CD14-positive monocyte (primary cell): ENCODE results near the gene DDC. TPM values are rescaled to one million over a fixed set of nuclear protein-coding genes. Genes with fewer than 3 reads are reported as not detected.

Experiments used
- DNase-seq, 3 donors: peaks; one replicate each; pipeline ENCODE4 v3.0.0-alpha.2; 2011 to 2022
- H2AFZ ChIP-seq: 2 replicates; pipeline ENCODE4 v1.6.0; 2012; ENCODE audit warnings: mild to moderate bottlenecking, low read depth, low read length, inconsistent platforms; ENCODE audit not compliant: insufficient read depth, poor library complexity, severe bottlenecking
- H3K27ac ChIP-seq, 2 donors: 1 replicate in 1 of 2; 2 replicates in 1 of 2; pipeline ENCODE4 v1.5.1; 2012 to 2013; ENCODE audit warnings: low read length in 2 of 2, control low read depth in 1 of 2, inconsistent platforms in 1 of 2, low read depth in 1 of 2, mild to moderate bottlenecking in 1 of 2
- H3K27me3 ChIP-seq, 2 donors: one replicate each; pipeline versions ENCODE4 v1.6.0 to v1.6.1; 2011 to 2013; ENCODE audit warnings: low read length in 2 of 2; ENCODE audit not compliant: control insufficient read depth in 2 of 2, insufficient read depth in 2 of 2
- H3K36me3 ChIP-seq, 2 donors: replicated peaks in 1 of 2; 1 replicate in 1 of 2; 2 replicates in 1 of 2; pipeline versions ENCODE4 v1.5.1 to v1.6.1; 2012 to 2013; ENCODE audit warnings: low read length in 2 of 2, control low read depth in 1 of 2, inconsistent platforms in 1 of 2, mild to moderate bottlenecking in 1 of 2; ENCODE audit not compliant: insufficient read depth in 2 of 2, control insufficient read depth in 1 of 2
- H3K4me1 ChIP-seq, 2 donors: 1 replicate in 1 of 2; 2 replicates in 1 of 2; pipeline versions ENCODE4 v1.5.1 to v1.6.1; 2012 to 2013; ENCODE audit warnings: low read length in 2 of 2, control low read depth in 1 of 2, inconsistent platforms in 1 of 2, mild to moderate bottlenecking in 1 of 2, moderate library complexity in 1 of 2; ENCODE audit not compliant: insufficient read depth in 2 of 2, control insufficient read depth in 1 of 2
- H3K4me2 ChIP-seq: replicated peaks from 2 replicates; pipeline ENCODE3; 2012; ENCODE audit warnings: low read length, moderate library complexity, mild to moderate bottlenecking; ENCODE audit not compliant: poor library complexity, severe bottlenecking; ENCODE audit errors: extremely low read depth
- H3K4me3 ChIP-seq, 3 experiments: fragments of 200-600 bp in 1 of 3; sonication (generic) in 1 of 3; replicated peaks in 1 of 3; 1 replicate in 2 of 3; 2 replicates in 1 of 3; pipeline ENCODE4 v1.5.1; 2011 to 2013; ENCODE audit warnings: low read length in 3 of 3, mild to moderate bottlenecking in 3 of 3, control low read depth in 2 of 3, low read depth in 2 of 3, inconsistent platforms in 1 of 3, moderate library complexity in 1 of 3
- H3K79me2 ChIP-seq: 2 replicates; pipeline ENCODE4 v1.6.0; 2012; ENCODE audit warnings: mild to moderate bottlenecking, control low read depth, inconsistent platforms, low read length, moderate library complexity; ENCODE audit not compliant: insufficient read depth
- H3K9ac ChIP-seq: 2 replicates; pipeline ENCODE4 v1.6.0; 2017; ENCODE audit warnings: low read length, mild to moderate bottlenecking; ENCODE audit not compliant: insufficient read depth, poor library complexity, severe bottlenecking
- H3K9me3 ChIP-seq, 2 donors: replicated peaks in 1 of 2; 1 replicate in 1 of 2; 2 replicates in 1 of 2; pipeline versions ENCODE4 v1.5.1 to v1.6.1; 2012 to 2013; ENCODE audit warnings: low read length in 2 of 2, control low read depth in 1 of 2; ENCODE audit not compliant: control insufficient read depth in 1 of 2, insufficient read depth in 1 of 2
- H4K20me1 ChIP-seq: 2 replicates; pipeline ENCODE4 v1.6.0; 2012; ENCODE audit warnings: mild to moderate bottlenecking, low read length, control low read depth, moderate library complexity; ENCODE audit not compliant: insufficient read depth
- H3K27ac Mint-ChIP-seq, 7 donors: one replicate each; pipeline ENCODE4 v1.8.0; 2020; ENCODE audit warnings: mild to moderate bottlenecking in 7 of 7, mixed read lengths in 7 of 7, moderate library complexity in 6 of 7, inconsistent platforms in 2 of 7
- H3K27me3 Mint-ChIP-seq, 3 donors: one replicate each; pipeline ENCODE4 v1.8.0; 2021 to 2022; ENCODE audit warnings: low read depth in 3 of 3, mild to moderate bottlenecking in 3 of 3, mixed read lengths in 3 of 3, moderate library complexity in 3 of 3, inconsistent platforms in 1 of 3
- H3K36me3 Mint-ChIP-seq, 2 donors: one replicate each; pipeline ENCODE4 v1.8.0; 2020; ENCODE audit warnings: mixed read lengths in 2 of 2, inconsistent platforms in 1 of 2, mild to moderate bottlenecking in 1 of 2
- H3K4me1 Mint-ChIP-seq: one replicate; pipeline ENCODE4 v1.8.0; 2020; ENCODE audit warnings: mild to moderate bottlenecking, mixed read lengths
- H3K4me3 Mint-ChIP-seq, 2 donors: one replicate each; pipeline ENCODE4 v1.8.0; 2020; ENCODE audit warnings: mild to moderate bottlenecking in 2 of 2, mixed read lengths in 2 of 2, moderate library complexity in 1 of 2
- H3K9me3 Mint-ChIP-seq, 7 donors: one replicate each; pipeline ENCODE4 v1.8.0; 2020 to 2022; ENCODE audit warnings: mixed read lengths in 7 of 7, mild to moderate bottlenecking in 6 of 7, moderate library complexity in 6 of 7, inconsistent platforms in 2 of 7
- WGBS: methylation state at CpG from one replicate; pipeline ENCODE4 v1.1.5; 2013; ENCODE audit warnings: missing lambda C conversion rate; ENCODE audit not compliant: insufficient coverage; 5-methylcytosine and 5-hydroxymethylcytosine counted together
- intact Hi-C, 2 donors: fragments of 100-400 bp; cut with micrococcal nuclease; formaldehyde crosslinking; loops; one replicate each; pipeline versions ENCODE4 v1.15.0 to v1.15.1; 2023
- polyA plus RNA-seq, 3 donors: library from polyadenylated mRNA; depleted of rRNA in 1 of 3; unstranded in 2 of 3; stranded (reverse) in 1 of 3; fragments of 300-500 nt in 2 of 3; fragments of >200 nt in 1 of 3; fragmentation: Illumina TruSeq in 2 of 3; gene quantifications; 1 replicate in 2 of 3; 2 replicates in 1 of 3; pipeline ENCODE4 v1.2.3, GENCODE V29; 2012 to 2021
- TF ChIP-seq, protein P1 (sequence below): fragments of 200-600 bp; IDR thresholded peaks from one replicate; pipeline ENCODE4 v1.8.0; 2022; ENCODE audit warnings: antibody characterized with exemption, mild to moderate bottlenecking

DDC gene
- polyA plus RNA-seq, 3 donors: not detected

DNA sequence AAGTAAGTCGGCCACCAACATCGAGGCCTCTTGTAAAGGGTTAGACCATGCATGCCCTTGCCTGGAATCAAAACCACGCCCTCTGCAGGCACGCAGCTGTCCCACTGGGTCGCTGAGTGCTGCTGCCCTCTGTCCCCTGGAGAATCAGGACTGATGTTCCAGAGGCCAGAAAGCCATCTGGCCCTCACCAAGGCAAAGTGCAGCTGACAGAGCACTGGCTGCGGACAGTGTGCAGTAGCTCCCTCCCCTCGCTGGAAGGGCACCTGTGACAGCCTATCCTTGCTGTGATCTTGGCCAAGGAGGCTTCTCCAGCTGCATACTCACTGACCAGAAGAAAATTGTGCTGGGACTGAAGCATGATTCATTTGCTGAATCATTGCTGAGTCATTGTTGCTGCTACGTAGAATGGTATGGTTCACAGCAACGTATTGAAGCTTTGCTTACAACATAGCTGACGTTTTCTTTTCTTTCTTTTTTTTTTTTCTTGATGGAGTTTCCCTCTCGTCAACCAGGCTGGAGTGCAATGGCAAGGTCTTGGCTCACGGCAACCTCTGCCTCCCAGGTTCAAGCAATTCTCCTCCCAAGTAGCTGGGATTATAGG, 30.4 kb downstream of the DDC start:
- Histone ChIP-seq H4K20me1 (no peaks in the 10 kb centered on the region), H3K36me3 (no peaks in the 10 kb centered on the region), H3K4me2 (peak overlapping the region; percentile 11), H2AFZ (no peak overlapping the region), H3K4me3 (no peak overlapping the region), H3K27ac (no peak overlapping the region), H3K9ac (no peak overlapping the region), H3K79me2 (no peaks in the 10 kb centered on the region), H3K27me3 (no peaks in the 10 kb centered on the region), H3K9me3 (no peaks in the 10 kb centered on the region), H3K4me1 (peaks cover 5% of the 10 kb centered on the region in 2 donors)
- TF ChIP-seq, protein P1, sequence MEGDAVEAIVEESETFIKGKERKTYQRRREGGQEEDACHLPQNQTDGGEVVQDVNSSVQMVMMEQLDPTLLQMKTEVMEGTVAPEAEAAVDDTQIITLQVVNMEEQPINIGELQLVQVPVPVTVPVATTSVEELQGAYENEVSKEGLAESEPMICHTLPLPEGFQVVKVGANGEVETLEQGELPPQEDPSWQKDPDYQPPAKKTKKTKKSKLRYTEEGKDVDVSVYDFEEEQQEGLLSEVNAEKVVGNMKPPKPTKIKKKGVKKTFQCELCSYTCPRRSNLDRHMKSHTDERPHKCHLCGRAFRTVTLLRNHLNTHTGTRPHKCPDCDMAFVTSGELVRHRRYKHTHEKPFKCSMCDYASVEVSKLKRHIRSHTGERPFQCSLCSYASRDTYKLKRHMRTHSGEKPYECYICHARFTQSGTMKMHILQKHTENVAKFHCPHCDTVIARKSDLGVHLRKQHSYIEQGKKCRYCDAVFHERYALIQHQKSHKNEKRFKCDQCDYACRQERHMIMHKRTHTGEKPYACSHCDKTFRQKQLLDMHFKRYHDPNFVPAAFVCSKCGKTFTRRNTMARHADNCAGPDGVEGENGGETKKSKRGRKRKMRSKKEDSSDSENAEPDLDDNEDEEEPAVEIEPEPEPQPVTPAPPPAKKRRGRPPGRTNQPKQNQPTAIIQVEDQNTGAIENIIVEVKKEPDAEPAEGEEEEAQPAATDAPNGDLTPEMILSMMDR: no peak
- H3K9me3 Mint-ChIP-seq: no peaks in the 10 kb centered on the region
- peak overlapping the region in 1 of 2 donors; percentile 24 for H3K4me3 Mint-ChIP-seq
- H3K27me3 Mint-ChIP-seq: peaks cover 1 to 3% (median 2%) of the 10 kb centered on the region in 3 donors
- intact Hi-C loops: no loop called here
- no peaks in the 10 kb centered on the region for H3K36me3 Mint-ChIP-seq
- H3K4me1 Mint-ChIP-seq: peaks cover 11% of the 10 kb centered on the region
- H3K27ac Mint-ChIP-seq: peak overlapping the region in 6 of 7 donors; percentile 68 to 82 (median 72)
- DNase-seq: peak; percentile 57 to 82 (median 60)
- 77% methylated on average over 6 of the region's 12 CpGs for whole genome bisulfite sequencing

DNA sequence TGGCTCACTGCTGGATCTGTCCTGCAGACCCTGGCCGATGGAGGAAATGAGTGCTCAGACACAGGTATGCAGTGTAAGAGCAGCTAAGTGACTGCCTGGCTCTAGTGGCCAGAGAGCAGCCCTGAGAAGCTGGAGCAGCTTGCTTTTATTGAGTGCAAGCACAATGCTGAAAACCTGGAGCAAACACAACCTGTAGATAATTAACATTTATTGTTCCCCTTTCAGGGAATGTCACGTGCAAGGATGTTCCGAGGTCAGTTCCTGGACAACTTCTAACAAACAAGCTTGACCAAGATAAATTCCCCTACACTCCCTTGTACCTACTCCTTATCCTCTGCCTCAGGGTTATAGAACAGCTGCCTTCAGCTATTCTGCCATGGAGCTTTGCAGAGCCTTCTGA, 31.3 kb downstream of the DDC start:
- TF ChIP-seq, protein P1: no peak
- no peaks in the 10 kb centered on the region for H3K36me3 Mint-ChIP-seq
- H3K4me2 ChIP-seq: no peak overlapping the region
- H3K4me1 ChIP-seq: peaks cover 5% of the 10 kb centered on the region in 2 donors
- no peaks in the 10 kb centered on the region for H3K9me3 ChIP-seq
- no peaks in the 10 kb centered on the region for H3K27me3 ChIP-seq
- no peaks in the 10 kb centered on the region for H3K36me3 ChIP-seq
- H3K27me3 Mint-ChIP-seq: peaks cover 1 to 3% (median 3%) of the 10 kb centered on the region in 3 donors
- peak overlapping the region in 5 of 7 donors; percentile 68 to 74 (median 70) for H3K27ac Mint-ChIP-seq
- no peak overlapping the region for H2AFZ ChIP-seq
- no peak overlapping the region for H3K4me3 Mint-ChIP-seq
- no peak overlapping the region for H3K27ac ChIP-seq
- WGBS: 83% methylated on average over 3 of the region's 3 CpGs
- intact Hi-C loops: no loop called here
- no peak overlapping the region for H3K4me3 ChIP-seq
- no peaks in the 10 kb centered on the region for H4K20me1 ChIP-seq
- H3K79me2 ChIP-seq: no peaks in the 10 kb centered on the region
- no peak overlapping the region for H3K9ac ChIP-seq
- peaks cover 11% of the 10 kb centered on the region for H3K4me1 Mint-ChIP-seq
- DNase-seq: no peak
- H3K9me3 Mint-ChIP-seq: no peaks in the 10 kb centered on the region
